ENCODE results near the gene DHX32. TPM values are rescaled to one million over a fixed set of nuclear protein-coding genes. Genes with fewer than 3 reads are reported as not detected.
"Not testable (repeated sequence)": the region's sequence is repeated elsewhere in the genome, so short reads cannot be mapped to it uniquely, and the experiment has no call there.

Gene DHX32
- total RNA-seq, 1 donor from 2014 or later: 63.9 TPM

DNA sequence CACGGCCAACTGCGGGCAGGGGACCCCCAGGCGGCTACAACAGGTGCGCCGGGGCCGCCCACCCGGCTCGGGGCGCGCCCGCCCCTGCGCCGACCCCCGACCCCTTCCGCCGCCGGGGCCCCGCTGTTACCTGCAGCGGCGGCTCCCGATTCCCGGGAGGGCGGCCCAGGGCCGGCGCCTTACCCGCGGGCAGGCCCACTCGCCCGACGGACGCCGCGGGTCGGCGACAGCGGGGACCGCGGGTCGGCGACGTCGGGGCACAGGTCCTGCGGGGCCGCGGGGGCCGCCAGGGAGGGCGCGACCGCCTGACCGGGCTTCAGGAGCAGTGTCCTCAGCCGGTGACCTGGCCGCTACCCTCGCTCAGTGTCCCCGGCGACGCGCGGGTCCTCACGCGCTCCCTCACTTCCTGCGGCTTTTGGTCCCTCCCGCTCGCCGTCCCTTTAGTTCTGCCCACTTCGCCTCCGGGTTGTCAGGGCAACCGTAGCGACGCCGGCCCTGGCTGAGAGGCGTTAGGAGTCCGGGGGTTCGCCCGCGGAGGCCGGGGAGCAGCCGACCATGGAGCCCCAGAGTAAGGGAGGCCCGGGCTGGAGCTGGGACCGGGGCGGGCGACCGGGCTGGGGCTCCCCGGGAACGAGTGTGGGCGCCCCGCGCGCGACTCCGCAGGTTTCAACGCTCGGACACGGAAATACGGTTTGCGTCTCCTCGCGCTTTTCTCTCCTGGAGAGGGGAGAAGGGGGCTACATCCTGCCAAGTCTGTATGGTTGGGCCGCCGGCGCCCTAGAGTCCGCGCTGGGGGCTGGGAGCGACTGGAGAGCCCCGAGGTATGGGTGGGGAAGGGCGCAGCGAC is 15.2 kb upstream of the DHX32 start, which contains the start of gene FANK1:
FANK1 (plus strand) TSS at position 477 of the 847 bp plus-strand sequence; CDS start at position 556, 79 bp downstream.
- not testable (repeated sequence) for DNase-seq (ENCODE audit: extremely low read depth, low read depth, low spot score)

DNA sequence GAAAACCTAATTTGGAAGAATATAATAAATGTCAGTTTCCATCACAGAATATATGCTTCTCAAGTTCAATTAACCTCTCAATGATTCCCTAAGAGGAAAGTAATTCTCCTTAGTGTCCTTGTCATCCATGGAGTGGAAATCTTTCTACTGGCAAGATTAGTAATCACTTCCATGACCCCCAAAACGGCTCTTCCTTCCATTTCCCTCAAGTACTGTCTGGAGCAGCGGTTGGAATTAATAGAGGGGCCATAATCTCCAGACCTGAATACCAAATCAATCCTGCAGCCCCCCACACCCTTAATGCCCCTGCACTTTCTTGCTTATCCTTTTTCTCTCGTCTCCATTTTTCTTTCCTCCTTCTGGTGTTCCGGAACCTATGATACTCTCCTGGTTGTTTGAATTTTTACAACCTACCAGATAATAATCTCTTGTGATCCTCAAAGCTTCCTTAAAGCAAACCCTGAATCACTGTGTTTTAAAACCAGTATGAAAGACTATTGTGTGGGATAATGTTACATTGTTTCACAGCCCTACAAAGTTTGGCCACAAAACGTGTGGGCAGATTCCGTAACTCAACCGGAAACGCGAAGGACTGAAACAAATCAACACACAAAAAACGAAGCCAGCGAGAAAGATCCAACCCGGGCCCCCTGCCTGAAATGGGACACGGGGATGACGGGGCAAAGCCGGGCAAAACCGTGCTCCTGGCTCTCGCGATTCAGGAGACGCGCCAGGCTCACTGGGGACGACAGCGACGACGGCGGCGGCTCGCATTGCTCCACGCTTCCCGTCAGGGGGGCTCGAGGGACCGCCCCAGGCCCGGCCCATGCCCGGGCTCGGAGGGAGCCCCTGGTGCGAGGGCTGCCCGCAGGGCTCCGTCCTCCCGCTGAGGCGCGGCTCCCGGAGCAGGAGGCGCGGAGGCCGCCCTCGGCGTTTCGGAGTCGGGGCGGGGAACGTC is 14.3 kb upstream of the DHX32 start:
- DNase-seq (ENCODE audit: extremely low read depth, low read depth, low spot score): not testable (repeated sequence)

DNA sequence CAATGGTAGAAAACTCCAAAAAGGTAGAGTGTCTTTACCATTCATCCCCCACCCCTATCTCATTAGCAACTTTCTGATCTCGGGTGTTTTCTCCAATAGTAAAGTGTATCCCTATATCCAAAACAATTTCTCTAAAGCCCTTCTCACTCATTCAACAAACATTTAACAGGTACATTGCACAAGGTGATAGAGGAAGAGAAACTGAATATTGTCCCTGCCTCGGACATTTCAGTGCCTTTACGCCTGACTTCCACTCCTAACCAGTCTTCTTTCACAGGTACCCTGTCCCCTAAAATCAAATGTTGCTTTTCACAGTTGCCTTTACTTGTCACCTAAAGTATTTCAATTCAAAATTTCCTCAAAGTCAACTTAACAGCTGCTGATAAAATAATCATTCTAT is 13.1 kb upstream of the DHX32 start:
- DNase-seq (ENCODE audit: extremely low read depth, low read depth, low spot score): not testable (repeated sequence)

DNA sequence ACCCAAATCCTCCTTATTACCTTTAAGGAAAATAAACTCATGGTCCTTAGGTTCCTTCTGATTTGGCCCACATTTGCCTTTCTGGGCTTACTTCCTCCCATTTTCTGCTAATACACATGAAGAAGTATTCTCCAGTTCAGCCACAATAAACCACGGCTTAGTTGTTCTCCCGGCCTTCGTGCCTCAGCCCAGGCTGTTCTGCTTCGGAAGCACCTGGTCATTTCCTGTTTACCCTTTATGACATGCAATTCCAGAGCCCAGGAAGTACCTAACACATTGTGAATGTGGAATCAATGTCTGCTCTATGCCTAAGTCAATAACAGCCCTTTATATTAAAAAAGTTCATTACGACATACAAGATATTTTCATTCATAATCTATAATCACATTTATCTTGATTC is 11.3 kb upstream of the DHX32 start:
- peak; percentile 31 for DNase-seq (ENCODE audit: extremely low read depth, low read depth, low spot score)

DNA sequence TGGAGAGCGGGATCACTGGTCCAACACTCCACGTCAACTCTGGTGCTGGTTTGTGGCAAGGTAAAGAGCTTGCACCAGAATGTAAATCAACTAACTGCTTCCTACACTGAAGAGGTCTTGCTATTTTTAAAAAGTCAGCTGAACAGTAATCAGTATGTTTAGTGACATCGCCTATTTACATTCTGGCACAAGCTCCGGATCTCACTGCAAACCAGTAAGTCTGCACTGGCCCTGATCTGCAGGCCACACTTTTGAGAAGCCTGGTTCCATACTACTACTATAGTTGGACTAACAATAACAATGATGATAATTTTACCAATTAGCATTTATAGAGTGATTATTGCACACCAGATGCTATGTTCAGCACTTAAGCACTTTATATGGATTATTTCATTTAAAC is 8.3 kb upstream of the DHX32 start:
- not testable (repeated sequence) for DNase-seq (ENCODE audit: extremely low read depth, low read depth, low spot score)

DNA sequence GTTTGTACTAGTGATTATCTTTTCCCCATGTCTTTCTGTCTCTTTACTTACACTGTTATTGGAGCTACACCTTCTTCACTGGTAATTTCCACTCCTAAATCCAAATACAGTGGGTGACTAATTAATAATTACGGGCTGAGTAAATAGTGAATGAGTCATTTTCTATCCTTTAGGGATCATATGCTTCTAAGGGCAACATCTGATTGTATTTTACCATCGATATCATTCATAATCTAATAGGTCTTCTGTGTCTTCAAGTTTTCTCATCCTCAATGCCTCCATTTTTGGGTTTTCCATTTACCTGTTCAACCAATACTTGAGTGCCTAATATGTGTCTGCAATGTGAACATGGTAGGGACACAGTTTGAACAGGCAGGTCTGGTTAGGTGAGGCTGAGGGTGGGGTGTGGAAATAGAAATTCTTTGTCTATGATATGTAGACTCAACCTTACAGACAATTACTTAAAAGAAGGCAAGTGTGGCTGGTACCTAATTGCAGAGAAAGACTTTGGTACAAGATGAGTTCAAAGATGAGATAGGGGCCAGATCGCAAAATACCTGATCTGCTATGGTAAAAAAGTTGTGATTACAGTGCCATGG is 5.9 kb upstream of the DHX32 start:
- DNase-seq (ENCODE audit: extremely low read depth, low read depth, low spot score): no peak

DNA sequence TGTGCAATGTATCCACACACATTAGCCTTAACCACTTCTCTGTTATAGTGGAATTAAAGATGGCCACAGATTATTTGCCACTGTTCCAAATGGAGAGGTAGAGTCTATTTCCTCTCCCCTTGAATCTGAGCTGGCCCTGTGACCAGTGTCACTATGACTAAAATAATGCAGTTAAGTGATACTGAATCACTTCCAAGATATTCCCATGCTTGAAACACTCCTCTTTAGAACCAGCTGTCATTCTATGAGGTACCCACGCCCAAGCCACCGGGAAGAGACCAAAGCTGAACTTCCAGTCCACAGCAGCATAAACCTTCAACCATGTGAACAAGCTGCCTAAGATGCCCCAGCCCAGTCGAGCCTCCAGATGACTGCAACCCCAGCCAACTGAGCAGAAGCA is 2.1 kb upstream of the DHX32 start:
- no peak for DNase-seq (ENCODE audit: extremely low read depth, low read depth, low spot score)

DNA sequence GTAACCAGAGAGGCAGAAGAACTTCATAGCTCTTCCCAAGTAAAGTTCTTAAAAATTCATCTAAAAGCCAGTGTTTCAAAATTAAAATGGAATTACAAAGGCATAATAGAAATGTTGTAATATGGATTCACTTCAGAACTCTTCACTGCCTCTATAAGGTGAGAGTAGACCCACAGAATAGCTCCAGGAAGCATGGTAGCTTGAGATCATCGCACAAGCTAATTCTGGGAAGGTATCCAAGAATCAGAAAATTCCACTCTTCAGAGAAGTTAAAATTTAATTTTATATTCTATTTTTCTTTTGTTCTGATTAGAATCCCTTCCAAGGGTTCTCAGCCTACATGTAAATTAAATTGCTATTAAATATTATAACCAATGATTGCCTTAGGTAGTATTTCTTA is 1.5 kb upstream of the DHX32 start:
- DNase-seq (ENCODE audit: extremely low read depth, low read depth, low spot score): no peak

DNA sequence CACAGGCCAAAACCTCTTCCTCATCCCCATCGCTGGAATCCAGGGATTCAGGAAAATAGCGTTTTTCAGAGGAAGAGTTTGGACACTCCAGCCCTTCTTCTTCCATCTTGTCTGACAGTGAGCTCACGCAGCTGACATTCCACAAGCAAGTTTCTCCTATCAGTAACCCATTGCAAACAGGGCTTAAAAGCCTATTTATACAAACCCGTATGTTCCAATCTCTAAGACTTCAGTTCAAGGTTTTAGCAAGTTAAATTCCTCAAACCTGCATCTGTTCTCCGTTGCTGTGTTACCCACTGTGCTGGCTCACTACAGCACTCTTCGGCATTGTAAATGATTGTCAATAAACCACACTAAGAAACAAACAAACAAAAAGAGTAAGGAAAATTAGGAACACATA is 373 bp downstream of the DHX32 start:
- DNase-seq (ENCODE audit: extremely low read depth, low read depth, low spot score): no peak

DNA sequence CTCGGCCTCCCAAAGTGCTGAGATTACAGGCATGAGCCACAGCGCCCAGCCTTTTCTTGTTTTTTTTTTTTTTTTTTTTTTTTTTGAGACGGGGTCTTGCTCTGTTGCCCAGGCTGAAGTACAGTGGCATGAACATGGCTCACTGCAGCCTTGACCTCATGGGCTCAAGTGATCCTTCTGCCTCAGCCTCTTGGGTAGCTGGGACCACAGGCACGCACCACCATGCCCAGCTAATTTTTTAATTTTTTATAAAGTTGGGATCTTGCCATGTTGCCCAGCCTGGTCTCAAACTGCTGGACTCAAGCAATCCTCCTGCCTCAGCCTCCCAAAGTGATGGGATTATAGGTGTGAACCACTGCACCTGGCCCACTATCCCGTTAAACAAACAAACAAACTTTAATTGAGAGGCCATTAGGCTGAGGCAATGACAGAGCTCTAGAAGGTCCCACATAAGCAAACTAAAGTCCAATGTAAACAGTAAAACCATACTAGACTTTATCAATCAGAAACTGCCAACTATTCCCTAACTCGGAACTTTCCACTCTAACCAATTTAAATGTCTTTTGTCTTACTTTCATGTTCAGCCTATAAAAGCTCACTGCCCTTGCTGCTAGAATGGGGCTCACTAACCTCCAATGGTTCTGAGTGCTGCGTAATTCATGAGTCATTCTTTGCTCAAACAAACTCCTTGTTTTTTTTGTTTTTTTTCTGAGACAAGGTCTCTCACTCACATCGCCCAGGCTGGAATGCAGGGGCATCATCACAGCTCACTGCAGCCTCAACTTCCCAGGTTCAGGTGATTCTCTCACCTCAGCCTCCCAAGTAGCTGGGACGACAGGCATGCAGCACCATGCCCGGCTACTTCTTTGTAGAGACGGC is 1.9 kb downstream of the DHX32 start:
- peak; percentile 62 for DNase-seq (ENCODE audit: extremely low read depth, low read depth, low spot score)

DNA sequence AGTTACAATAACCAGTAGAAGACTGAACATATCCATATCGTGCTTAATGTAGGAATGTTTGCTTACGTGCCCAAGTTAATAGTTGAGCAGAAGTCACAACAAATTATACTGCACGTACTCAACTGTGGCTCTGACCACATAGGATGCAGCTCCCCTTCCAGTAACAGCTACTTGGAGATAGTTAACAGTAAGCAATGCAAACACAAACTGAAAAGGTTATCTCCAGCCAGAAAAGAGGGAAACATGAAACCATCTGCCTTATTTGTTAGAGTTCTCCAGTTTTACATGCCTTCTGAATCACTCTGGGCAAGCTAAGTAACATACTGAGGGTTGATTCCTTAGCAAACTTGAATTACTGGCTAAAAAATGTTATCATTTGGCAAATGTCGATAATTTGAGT is 9.8 kb downstream of the DHX32 start:
- no peak for DNase-seq (ENCODE audit: extremely low read depth, low read depth, low spot score)

DNA sequence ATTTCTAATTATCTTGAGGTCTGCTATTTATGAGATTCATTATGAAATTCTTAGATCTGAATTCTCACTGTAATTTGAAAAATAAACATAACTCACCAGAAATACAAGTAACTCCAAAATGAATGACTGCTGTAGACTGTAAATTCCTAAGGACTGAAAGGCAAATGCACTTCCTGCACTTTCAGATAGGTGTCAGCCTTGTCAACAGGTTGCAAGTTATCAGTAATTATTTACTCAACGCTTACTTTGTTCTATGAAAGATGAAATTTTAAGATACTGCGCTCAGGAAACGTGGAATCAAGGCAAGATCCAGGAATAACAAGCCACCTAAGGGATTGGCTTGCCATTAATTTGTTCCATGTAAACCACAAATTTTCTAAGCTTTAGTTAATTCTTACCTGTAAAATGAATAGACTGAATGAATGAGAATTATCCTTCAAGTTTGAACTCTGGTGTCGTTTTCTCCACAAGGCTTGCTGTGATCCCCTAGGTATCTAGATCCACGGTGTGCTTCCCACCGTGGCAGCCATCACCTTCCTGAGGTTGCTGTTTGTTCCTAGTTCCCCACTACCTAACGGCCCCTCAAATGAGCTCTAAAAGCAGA is 12.6 kb downstream of the DHX32 start:
- DNase-seq (ENCODE audit: extremely low read depth, low read depth, low spot score): peak; percentile 42

DNA sequence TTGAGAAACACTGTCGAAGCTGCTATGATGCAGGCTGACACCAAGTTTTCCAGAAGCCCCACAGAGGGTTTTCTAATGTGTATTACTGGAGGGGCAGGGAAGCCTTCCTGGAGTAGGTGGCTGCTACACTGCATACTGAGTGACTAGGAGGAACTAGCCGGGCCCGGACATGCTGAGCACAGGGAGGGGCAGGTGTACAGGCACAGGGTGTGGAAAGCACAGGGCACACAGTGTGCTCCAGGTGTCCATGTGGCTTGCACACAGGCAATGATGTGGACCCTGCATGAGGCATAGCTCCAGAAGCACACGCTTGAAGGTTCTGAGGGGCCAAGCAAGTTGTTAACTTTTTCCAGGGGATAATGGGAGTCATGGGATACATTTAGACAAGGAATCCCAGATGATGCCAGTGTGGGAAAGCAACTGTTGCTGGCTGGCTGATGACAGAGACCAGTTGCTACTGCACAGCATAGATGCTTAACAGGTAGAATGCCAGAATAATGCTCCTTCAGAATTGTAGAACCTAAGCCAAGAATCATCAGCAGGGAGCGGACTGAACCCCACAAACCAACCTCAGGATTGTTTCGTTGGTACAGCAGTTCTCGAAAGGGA is 14.6 kb downstream of the DHX32 start:
- no peak for DNase-seq (ENCODE audit: extremely low read depth, low read depth, low spot score)

DNA sequence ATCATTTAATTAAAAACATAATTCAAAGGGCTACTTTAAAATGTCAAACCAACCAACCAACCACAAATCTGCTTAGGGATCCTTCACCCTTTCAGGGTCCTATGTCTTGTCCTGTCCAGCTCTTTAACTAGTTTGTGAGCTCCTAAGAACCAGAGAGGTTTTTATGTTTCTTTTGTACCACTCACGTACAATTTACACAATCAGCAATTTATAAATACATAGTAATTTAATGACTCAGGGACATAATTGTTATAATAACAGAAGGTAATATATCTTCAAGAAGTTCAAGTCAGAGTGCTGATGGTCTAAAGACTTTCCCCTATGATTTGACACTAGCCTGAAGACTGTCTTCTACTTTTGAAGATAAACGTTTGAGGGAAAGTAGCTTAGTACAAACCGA is 16.0 kb downstream of the DHX32 start:
- DNase-seq (ENCODE audit: extremely low read depth, low read depth, low spot score): no peak

DNA sequence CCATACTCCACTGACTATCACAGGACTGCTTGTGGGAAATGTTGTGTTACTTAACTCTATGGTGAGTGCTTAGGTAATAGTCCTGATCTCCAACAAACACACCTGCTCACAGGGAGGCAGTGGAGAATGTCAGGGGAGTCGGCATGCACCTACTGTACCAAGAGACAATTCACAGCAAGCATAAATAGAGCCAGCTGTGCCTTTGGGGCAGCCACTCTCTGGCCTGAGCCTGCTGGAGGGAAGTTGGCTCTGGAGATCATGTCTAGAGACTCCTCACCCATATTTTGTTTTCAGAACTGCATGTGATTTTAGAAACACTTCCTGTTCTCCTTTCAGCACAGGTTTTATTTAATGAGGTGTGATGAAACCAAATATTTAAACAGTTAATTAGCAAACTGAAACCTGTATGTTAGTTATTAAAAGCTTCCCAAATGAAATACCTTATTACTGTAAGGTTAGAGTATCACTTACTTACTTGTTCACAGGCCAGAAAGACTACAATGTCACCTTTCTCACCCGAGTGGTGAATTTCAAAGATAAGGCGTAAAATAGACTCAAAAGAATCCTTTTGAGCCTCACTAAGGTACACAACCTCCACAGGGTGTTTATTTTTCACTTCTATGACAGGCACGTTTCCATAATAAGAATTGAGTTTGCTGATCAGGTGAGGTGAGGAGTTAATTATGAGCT is 21.8 kb downstream of the DHX32 start:
- no peak for DNase-seq (ENCODE audit: extremely low read depth, low read depth, low spot score)

DNA sequence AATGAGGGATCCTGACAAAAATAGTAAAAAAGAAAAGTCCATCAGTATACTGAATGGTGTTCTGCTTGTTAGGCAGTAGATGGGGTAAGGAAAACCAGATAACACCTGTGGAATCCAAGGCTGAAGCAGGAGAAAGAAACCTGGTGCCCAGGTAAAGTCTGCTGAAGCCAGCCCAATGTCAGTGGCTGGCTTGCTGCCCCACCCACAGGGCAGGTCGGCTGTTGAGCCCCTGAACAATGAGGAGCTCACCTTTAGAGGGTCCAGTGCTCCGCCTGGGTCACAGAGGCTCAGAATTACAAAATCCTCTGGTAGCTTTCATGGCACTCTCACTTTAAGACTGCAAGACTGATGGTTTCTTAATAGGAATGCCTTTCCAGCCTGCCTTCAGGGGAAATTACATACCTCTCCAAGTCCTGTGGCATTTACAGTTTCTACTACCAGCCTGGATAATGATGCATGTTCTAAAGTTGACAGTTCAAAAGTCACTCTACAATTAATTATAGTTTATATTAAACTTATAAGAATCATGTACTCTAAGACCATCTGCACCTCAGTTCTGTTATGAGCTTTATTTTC is 23.8 kb downstream of the DHX32 start:
- DNase-seq (ENCODE audit: extremely low read depth, low read depth, low spot score): no peak

DNA sequence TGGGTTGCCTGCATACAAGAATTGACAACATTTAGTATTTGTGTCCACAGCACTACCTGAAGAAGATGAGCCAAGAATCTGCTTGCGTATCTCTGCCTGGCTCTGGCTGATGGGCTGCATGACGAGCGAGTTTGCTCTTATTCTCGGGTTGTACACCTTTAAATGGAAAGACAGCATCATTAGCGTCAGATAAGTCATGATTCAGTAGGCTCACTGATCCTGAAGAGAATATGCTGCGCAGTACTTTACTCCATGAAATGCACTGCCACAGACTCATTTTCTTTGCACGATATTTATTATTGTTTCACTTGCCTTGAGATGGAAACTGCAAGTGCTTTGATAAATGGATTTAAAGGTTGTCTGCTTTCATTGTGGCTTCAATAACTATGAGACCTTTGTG is 28.6 kb downstream of the DHX32 start:
- no peak for DNase-seq (ENCODE audit: extremely low read depth, low read depth, low spot score)
